Epithelial cell of proximal tubule (primary cell): ENCODE data around the gene RSPO1. TPM values are rescaled to one million over a fixed set of nuclear protein-coding genes. Genes with fewer than 3 reads are reported as not detected.

Experiments used
- DNase-seq: peaks from one replicate; pipeline ENCODE4 v3.0.0-alpha.2; 2011; ENCODE audit warnings: low read depth
- H3K4me3 ChIP-seq: 2 replicates; pipeline ENCODE4 v1.5.1; 2011; ENCODE audit warnings: low read depth, mild to moderate bottlenecking, low read length
- CTCF ChIP-seq: conservative IDR thresholded peaks from 2 replicates; pipeline ENCODE4 v1.5.1; 2012; ENCODE audit warnings: low read depth, mild to moderate bottlenecking, low read length
- total RNA-seq: library from RNA; depleted of rRNA; stranded (reverse); fragments of >200 nt; gene quantifications from 2 replicates; pipeline ENCODE4 v1.2.3, GENCODE V29; 2015

The RSPO1 gene
- total RNA-seq, 1 donor from 2014 or later, result not detected

- TF ChIP-seq CTCF, result no peak
- H3K4me3 ChIP-seq, result no peak overlapping the region
- no peak for DNase-seq
Measured at GRCh38 chr1:37633040-37633937, 1.4 kb downstream of the RSPO1 start.

- no peak for TF ChIP-seq CTCF
- no peak for DNase-seq
- H3K4me3 ChIP-seq, result no peak overlapping the region
Measured at GRCh38 chr1:37631036-37631435, 3.7 kb downstream of the RSPO1 start.

- no peak for TF ChIP-seq CTCF
- H3K4me3 ChIP-seq, result no peak overlapping the region
- no peak for DNase-seq
Measured at GRCh38 chr1:37630426-37631028, 4.2 kb downstream of the RSPO1 start.

GRCh38 chr1:37629726-37630425 is 4.8 kb downstream of the RSPO1 start:
- no peak overlapping the region for H3K4me3 ChIP-seq
- TF ChIP-seq CTCF, result no peak

GRCh38 chr1:37629008-37629407 is 5.7 kb downstream of the RSPO1 start:
- no peak overlapping the region for H3K4me3 ChIP-seq
- DNase-seq, result no peak
- TF ChIP-seq CTCF, result no peak

More at GRCh38 chr1:37629726-37630425, 4.8 kb downstream of the RSPO1 start:
- no peak for DNase-seq

GRCh38 chr1:37628026-37628556 is 6.6 kb downstream of the RSPO1 start:
- H3K4me3 ChIP-seq, result no peak overlapping the region
- no peak for DNase-seq
- TF ChIP-seq CTCF, result no peak
